Aorta (tissue), 5 donors: ENCODE measurements around the gene OSBPL1A. TPM values are rescaled to one million over a fixed set of nuclear protein-coding genes. Genes with fewer than 3 reads are reported as not detected.

Source experiments
- ATAC-seq: fragments of 200-7000 bp; cut with Tn5 transposase; one replicate; pipeline ENCODE4 v1.9.1; 2022; ENCODE audit warnings: moderate library complexity; ENCODE audit not compliant: low FRiP score
- DNase-seq, 2 donors: peaks; one replicate each; pipeline ENCODE4 v3.0.0-alpha.2; 2020
- H3K27ac ChIP-seq, 2 donors: one replicate each; pipeline ENCODE4 v1.5.1; 2013; ENCODE audit warnings: low read length in 2 of 2, mild to moderate bottlenecking in 2 of 2, moderate library complexity in 2 of 2, control low read depth in 1 of 2, inconsistent platforms in 1 of 2, low read depth in 1 of 2
- H3K27me3 ChIP-seq, 2 donors: one replicate each; pipeline ENCODE4 v1.6.1; 2013; ENCODE audit warnings: control low read depth in 1 of 2, low read length in 1 of 2, mild to moderate bottlenecking in 1 of 2, moderate library complexity in 1 of 2; ENCODE audit not compliant: insufficient read depth in 2 of 2, control insufficient read depth in 1 of 2
- H3K36me3 ChIP-seq, 2 donors: one replicate each; pipeline ENCODE4 v1.6.1; 2013; ENCODE audit warnings: control low read depth in 1 of 2, low read length in 1 of 2, mild to moderate bottlenecking in 1 of 2; ENCODE audit not compliant: insufficient read depth in 2 of 2, control insufficient read depth in 1 of 2
- H3K4me1 ChIP-seq, 2 donors: one replicate each; pipeline ENCODE4 v1.6.1; 2013; ENCODE audit warnings: low read length in 2 of 2, control low read depth in 1 of 2, mild to moderate bottlenecking in 1 of 2, moderate library complexity in 1 of 2; ENCODE audit not compliant: insufficient read depth in 2 of 2, control insufficient read depth in 1 of 2
- H3K4me3 ChIP-seq, 2 donors: one replicate each; pipeline ENCODE4 v1.5.1; 2013; ENCODE audit warnings: low read length in 2 of 2, control low read depth in 1 of 2, mild to moderate bottlenecking in 1 of 2
- H3K9me3 ChIP-seq: one replicate; pipeline ENCODE4 v1.6.1; 2013; ENCODE audit warnings: mild to moderate bottlenecking, low read length; ENCODE audit not compliant: control insufficient read depth
- WGBS, 2 donors: extraction: QIAGEN DNeasy Blood & Tissue Kit; methylation state at CpG; one replicate each; pipeline ENCODE4 v1.1.7; 2013; 5-methylcytosine and 5-hydroxymethylcytosine counted together
- intact Hi-C, 2 donors: fragments of 100-400 bp; cut with DNase I; formaldehyde crosslinking; loops; one replicate each; pipeline versions ENCODE4 v1.14.2 to v1.15.0; 2022
- polyA plus RNA-seq, 2 donors: library from polyadenylated mRNA; stranded (reverse); fragments of 200-250 nt; gene quantifications; one replicate each; pipeline ENCODE4 v1.2.3, GENCODE V29; 2013
- total RNA-seq, 2 donors: library from RNA; stranded (reverse); fragmentation: NEBNext Ultra II Directional; extraction: Animal tissue kit (Norgen Biotek cat#: 25700); gene quantifications; one replicate each; pipeline ENCODE4 v1.2.1, GENCODE V29; 2021
- donor health status: healthy with polysubstance abuse.
- donor health status: Bipolar disorder and iron deficiency.
- donor health status: DM: no; HTN: no; CAD: no.
- donor health status: DM: no; HTN: no; CAD: no.
- donor health status: DM: yes; HTN: yes; CAD: no.

The OSBPL1A gene
- total and polyA plus RNA-seq, 4 donors: 21.7 to 47.4 (median 37.1) TPM

- no peak for ATAC-seq
- intact Hi-C loops: no loop called here
These were observed 169.0 kb downstream of the OSBPL1A start for GRCh38 chr18:24228667-24229041.

GRCh38 chr18:24227977-24228666 lies 169.5 kb downstream of the OSBPL1A start:
- no peaks in the 10 kb centered on the region for H3K4me1 ChIP-seq
- no peaks in the 10 kb centered on the region for H3K9me3 ChIP-seq
- H3K4me3 ChIP-seq: no peak overlapping the region
- ATAC-seq (no peak), DNase-seq (no peak)
- H3K27me3 ChIP-seq: no peaks in the 10 kb centered on the region
- no peak overlapping the region for H3K27ac ChIP-seq
- intact Hi-C loops: no loop called here
- H3K36me3 ChIP-seq: peaks cover 0 to 1% of the 10 kb centered on the region in 2 donors
- 86% methylated on average over 12 of the region's 12 CpGs for WGBS, 2 donors

More at GRCh38 chr18:24228667-24229041, 169.0 kb downstream of the OSBPL1A start:
- H3K4me3 ChIP-seq: no peak overlapping the region
- 91 to 95% methylated on average over 6 of the region's 6 CpGs for WGBS, 2 donors
- H3K27me3 ChIP-seq: no peaks in the 10 kb centered on the region
- DNase-seq: no peak
- H3K4me1 ChIP-seq: peaks cover 0 to 2% of the 10 kb centered on the region in 2 donors
- no peaks in the 10 kb centered on the region for H3K9me3 ChIP-seq
- H3K27ac ChIP-seq: no peak overlapping the region
- peaks cover 0 to 1% of the 10 kb centered on the region in 2 donors for H3K36me3 ChIP-seq

GRCh38 chr18:24220318-24220688 lies 177.3 kb downstream of the OSBPL1A start:
- DNase-seq (no peak), ATAC-seq (no peak)
- no peaks in the 10 kb centered on the region for H3K9me3 ChIP-seq
- no peak overlapping the region for H3K27ac ChIP-seq
- H3K27me3 ChIP-seq: no peaks in the 10 kb centered on the region
- H3K4me1 ChIP-seq: no peaks in the 10 kb centered on the region
- H3K36me3 ChIP-seq: peaks cover 0 to 1% of the 10 kb centered on the region in 2 donors
- H3K4me3 ChIP-seq: no peak overlapping the region
- intact Hi-C loops: no loop called here
- WGBS, 2 donors: 90 to 93% methylated on average over 2 of the region's 2 CpGs

GRCh38 chr18:24219561-24220317 lies 177.9 kb downstream of the OSBPL1A start:
- ATAC-seq: no peak
- Histone ChIP-seq H3K36me3 (no peaks in the 10 kb centered on the region), H3K4me3 (no peak overlapping the region), H3K27ac (no peak overlapping the region), H3K4me1 (no peaks in the 10 kb centered on the region), H3K27me3 (no peaks in the 10 kb centered on the region), H3K9me3 (no peaks in the 10 kb centered on the region)
- 85 to 86% methylated on average over 7 of the region's 7 CpGs for WGBS, 2 donors
- intact Hi-C loops: no loop called here
- DNase-seq: no peak

GRCh38 chr18:24214913-24215312 lies 182.7 kb downstream of the OSBPL1A start:
- Histone ChIP-seq H3K27ac (no peak overlapping the region), H3K9me3 (no peaks in the 10 kb centered on the region), H3K4me3 (no peak overlapping the region), H3K36me3 (no peaks in the 10 kb centered on the region), H3K27me3 (no peaks in the 10 kb centered on the region), H3K4me1 (peaks cover 0 to 4% of the 10 kb centered on the region in 2 donors)
- intact Hi-C loops: loop anchor here in 1 of 2 donors (5.0 kb wide), 1 partner anchor 57 kb away; no protein-coding TSS in a partner anchor
- 20 to 41% methylated on average over 1 of the region's 1 CpG for whole genome bisulfite sequencing, 2 donors
- no peak for ATAC-seq
- no peak for DNase-seq

- Histone ChIP-seq H3K9me3 (no peaks in the 10 kb centered on the region), H3K27me3 (no peaks in the 10 kb centered on the region), H3K27ac (peak overlapping the region in 1 of 2 donors; percentile 36), H3K36me3 (no peaks in the 10 kb centered on the region), H3K4me1 (peaks cover 0 to 4% of the 10 kb centered on the region in 2 donors), H3K4me3 (no peak overlapping the region)
- WGBS, 2 donors: 94 to 95% methylated on average over 6 of the region's 6 CpGs
- DNase-seq: no peak
- intact Hi-C loops: loop anchor here in 1 of 2 donors (5.0 kb wide), 1 partner anchor 58 kb away; no protein-coding TSS in a partner anchor
- no peak for ATAC-seq
These were observed 183.5 kb downstream of the OSBPL1A start for GRCh38 chr18:24214144-24214543.

GRCh38 chr18:24212939-24213338 lies 184.7 kb downstream of the OSBPL1A start:
- Histone ChIP-seq H3K4me1 (peaks cover 0 to 4% of the 10 kb centered on the region in 2 donors), H3K4me3 (no peak overlapping the region), H3K9me3 (no peaks in the 10 kb centered on the region), H3K27me3 (no peaks in the 10 kb centered on the region), H3K27ac (peak overlapping the region in 1 of 2 donors; percentile 44), H3K36me3 (no peaks in the 10 kb centered on the region)
- no peak for DNase-seq
- 38 to 62% methylated on average over 6 of the region's 6 CpGs for WGBS, 2 donors
- intact Hi-C loops: loop anchor here in 1 of 2 donors (5.0 kb wide), 1 partner anchor 59 kb away; no protein-coding TSS in a partner anchor
- ATAC-seq: peak; percentile 52

- 82 to 89% methylated on average over 6 of the region's 6 CpGs for WGBS, 2 donors
- no peak for ATAC-seq
- no peaks in the 10 kb centered on the region for H3K27me3 ChIP-seq
- H3K36me3 ChIP-seq: no peaks in the 10 kb centered on the region
- H3K9me3 ChIP-seq: no peaks in the 10 kb centered on the region
- intact Hi-C loops: no loop called here
- no peak overlapping the region for H3K4me3 ChIP-seq
- H3K27ac ChIP-seq: no peak overlapping the region
- H3K4me1 ChIP-seq: peaks cover 0 to 4% of the 10 kb centered on the region in 2 donors
- DNase-seq: no peak
These were observed 188.1 kb downstream of the OSBPL1A start for GRCh38 chr18:24209558-24209957.
